K562 (cell line): ENCODE data around the gene PRPS1L1. TPM values are rescaled to one million over a fixed set of nuclear protein-coding genes. Genes with fewer than 3 reads are reported as not detected.

Experiments used
- ATAC-seq: fragments of 200-7000 bp; cut with Tn5 transposase; 3 replicates; pipeline ENCODE4 v1.9.1; 2020; ENCODE audit warnings: moderate library complexity
- BruUV-seq: library from RNA; stranded (reverse); fragments of 400-500 nt; replicated peaks from 2 replicates; lab custom pipeline; 2021; lab: Mats Ljungman, UMichigan
- CTCF ChIA-PET: fragments of 300-600 bp; formaldehyde crosslinking; extraction: SDS; loops from one replicate; lab custom pipeline; 2021; ENCODE audit warnings: low intra/inter-chr PET ratio; lab: Yijun Ruan, JAX
- POLR2A ChIA-PET: fragments of 300-600, 350-650 bp; sonication (Branson Sonifier 250); formaldehyde crosslinking; extraction: SDS; loops from one replicate; lab custom pipeline; 2021; ENCODE audit warnings: antibody characterized with exemption, inconsistent platforms; lab: Yijun Ruan, JAX
- DNase-seq, 4 experiments: peaks; one replicate each; pipeline versions ENCODE4 v3.0.0 to v3.0.0-alpha.2; 2011 to 2018; ENCODE audit warnings: low spot score in 3 of 4, mixed read lengths in 3 of 4; ENCODE audit errors: extremely low read depth in 1 of 4
- FAIRE-seq: peaks from 2 replicates; lab custom pipeline; 2011; peaks lifted over from hg19 to GRCh38; lab: Jason Lieb, UNC
- H2AFZ ChIP-seq: 2 replicates; pipeline ENCODE4 v1.6.0; 2011; ENCODE audit warnings: low read depth, low read length, control low read depth, inconsistent platforms
- H3K27ac ChIP-seq: fragments of 200-600 bp; 3 replicates; pipeline ENCODE4 v1.8.0; 2011; ENCODE audit warnings: low read depth, mild to moderate bottlenecking, control low read depth, inconsistent platforms, low read length, moderate library complexity, mixed read lengths; ENCODE audit errors: extremely low read depth
- H3K27me3 ChIP-seq, 2 experiments: fragments of 300-600 bp in 1 of 2; 2 replicates in 1 of 2; 3 replicates in 1 of 2; pipeline versions ENCODE4 v1.6.0 to v1.8.0; 2011; ENCODE audit warnings: inconsistent platforms in 2 of 2, low read length in 2 of 2, mild to moderate bottlenecking in 1 of 2, mixed read lengths in 1 of 2, moderate library complexity in 1 of 2; ENCODE audit not compliant: control insufficient read depth in 2 of 2, insufficient read depth in 2 of 2
- H3K36me3 ChIP-seq: fragments of 300-600 bp; 3 replicates; pipeline ENCODE4 v1.8.0; 2011; ENCODE audit warnings: mild to moderate bottlenecking, low read length, inconsistent platforms; ENCODE audit not compliant: control insufficient read depth, insufficient read depth
- H3K4me1 ChIP-seq, 2 experiments: fragments of 200-600 bp in 1 of 2; replicated peaks in 1 of 2; 2 replicates in 1 of 2; 3 replicates in 1 of 2; pipeline versions ENCODE4 v1.5.1 to v1.8.0; 2011; ENCODE audit warnings: inconsistent platforms in 2 of 2, low read length in 2 of 2, mild to moderate bottlenecking in 1 of 2, mixed read lengths in 1 of 2, moderate library complexity in 1 of 2; ENCODE audit not compliant: control insufficient read depth in 2 of 2, insufficient read depth in 2 of 2
- H3K4me2 ChIP-seq: 2 replicates; pipeline ENCODE4 v1.6.1; 2011; ENCODE audit warnings: low read length, control low read depth, inconsistent platforms, mixed read lengths; ENCODE audit not compliant: insufficient read depth
- H3K4me3 ChIP-seq: fragments of 200-600 bp; sonication (generic), shearing (Covaris generic); 2 replicates; pipeline ENCODE4 v1.5.1; 2016; ENCODE audit warnings: control low read depth, inconsistent platforms
- H3K79me2 ChIP-seq: fragments of 200-600 bp; 3 replicates; pipeline ENCODE4 v1.8.0; 2011; ENCODE audit warnings: low read length, inconsistent platforms; ENCODE audit not compliant: control insufficient read depth, insufficient read depth
- H3K9ac ChIP-seq, 2 experiments: 2 replicates each; pipeline versions ENCODE4 v1.6.0 to v1.6.1; 2011; ENCODE audit warnings: low read depth in 2 of 2, low read length in 2 of 2, control low read depth in 1 of 2, inconsistent platforms in 1 of 2, mild to moderate bottlenecking in 1 of 2, mixed read lengths in 1 of 2; ENCODE audit not compliant: insufficient read depth in 1 of 2
- H3K9me1 ChIP-seq: one replicate; pipeline ENCODE4 v1.6.0; 2011; ENCODE audit warnings: inconsistent platforms, mild to moderate bottlenecking, low read length, moderate library complexity; ENCODE audit not compliant: control insufficient read depth, insufficient read depth
- H3K9me3 ChIP-seq: replicated peaks from 2 replicates; pipeline ENCODE4 v1.5.1; 2011; ENCODE audit warnings: low read depth, low read length, inconsistent platforms; ENCODE audit not compliant: control insufficient read depth, insufficient read depth
- H4K20me1 ChIP-seq: replicated peaks from 2 replicates; pipeline ENCODE4 v1.6.1; 2011; ENCODE audit warnings: low read length, inconsistent platforms, mixed read lengths; ENCODE audit not compliant: control insufficient read depth, insufficient read depth
- E2F3 ChIP-seq: fragments of 250-450 bp; sonication (Bioruptor Pico); IDR thresholded peaks from 2 replicates; pipeline ENCODE4 v1.4.0; 2020; ENCODE audit warnings: mild to moderate bottlenecking
- SMARCC2 ChIP-seq: fragments of 450-650 bp; IDR thresholded peaks from 2 replicates; pipeline ENCODE4 v1.6.1; 2017; ENCODE audit warnings: antibody characterized with exemption, moderate library complexity, mild to moderate bottlenecking, low read depth
- TSHZ1 ChIP-seq: fragments of 250-450 bp; sonication (Bioruptor Pico); IDR thresholded peaks from 2 replicates; pipeline ENCODE4 v1.4.0; 2020; ENCODE audit warnings: mild to moderate bottlenecking, moderate library complexity
- ZBTB7A ChIP-seq: IDR thresholded peaks from 2 replicates; pipeline ENCODE4 v1.6.1; 2011; ENCODE audit warnings: low read depth, mild to moderate bottlenecking, low read length, moderate library complexity, borderline replicate concordance; ENCODE audit not compliant: control insufficient read depth
- ZNF146 ChIP-seq: IDR thresholded peaks from one replicate; pipeline ENCODE4 v1.6.1; 2018; ENCODE audit warnings: missing compliant biosample characterization; ENCODE audit not compliant: unreplicated experiment
- WGBS: fragments of 100-300 bp; shearing (Covaris generic); methylation state at CpG from one replicate; pipeline ENCODE4 v1.1.6; 2016; ENCODE audit warnings: low coverage, mixed read lengths; ENCODE audit not compliant: insufficient coverage; ENCODE audit errors: missing lambda C conversion rate; 5-methylcytosine and 5-hydroxymethylcytosine counted together
- in situ Hi-C: fragments of 300-500 bp; cut with MboI; formaldehyde crosslinking; loops from 4 replicates; pipeline ENCODE4 v1.15.0; 2018; ENCODE audit warnings: inconsistent platforms, mixed read lengths
- intact Hi-C: fragments of 100-400 bp; cut with micrococcal nuclease; formaldehyde crosslinking; loops from 2 replicates; pipeline ENCODE4 v1.14.2; 2022
- polyA plus RNA-seq, 8 experiments: library from polyadenylated mRNA; depleted of rRNA in 4 of 8; stranded (reverse) in 5 of 8; unstranded in 3 of 8; fragments of >200 nt; fragmentation: Nextera tagmentation in 2 of 8; fragmentation: Illumina TruSeq in 1 of 8; extraction: Ambion mirVana in 2 of 8; extraction: Trizol in 1 of 8; gene quantifications; 2 replicates each; pipeline versions ENCODE4 v1.2.1 to v1.2.3, GENCODE V29; 2011 to 2014; ENCODE audit warnings: inconsistent platforms in 1 of 8, missing spikeins in 1 of 8
- total RNA-seq, 7 experiments: library from RNA; depleted of rRNA in 6 of 7; stranded (reverse); fragments of >200 nt in 6 of 7; fragmentation: Illumina TruSeq in 2 of 7; extraction: Trizol in 2 of 7; gene quantifications; 2 replicates each; pipeline versions ENCODE4 v1.2.1 to v1.2.3, GENCODE V29; 2011 to 2021; ENCODE audit warnings: low replicate concordance in 1 of 7

PRPS1L1 gene
- total and polyA plus RNA-seq, 9 of the 15 experiments (the other 6 are each of a cell fraction or from before 2014, with no cell fraction given) = 0.07 to 0.10 (median 0.08) TPM; not detected in 6

GRCh38 chr7:17988141-17988540 lies 39.5 kb downstream of the PRPS1L1 start:
- TF ChIP-seq E2F3 (CRISPR knock-in tag) (no peak), SMARCC2 (no peak), ZNF146 (CRISPR knock-in tag) (no peak), TSHZ1 (CRISPR knock-in tag) (no peak), ZBTB7A (no peak)
- WGBS = 21% methylated on average over 6 of the region's 6 CpGs
- Histone ChIP-seq H3K9me3 (no peaks in the 10 kb centered on the region), H3K9me1 (no peaks in the 10 kb centered on the region), H3K4me1 (0 out of 5 replicates have a peak, but pooled peaks cover 0 to 4% of the 10 kb centered on the region in 2 experiments), H3K4me2 (no peak overlapping the region), H3K27ac (no peak overlapping the region), H3K79me2 (no peaks in the 10 kb centered on the region), H3K4me3 (no peak overlapping the region), H3K36me3 (no peaks in the 10 kb centered on the region), H3K27me3 (no peaks in the 10 kb centered on the region), H3K9ac (no peak overlapping the region), H4K20me1 (no peaks in the 10 kb centered on the region), H2AFZ (0 out of 2 replicates have a peak overlapping the region, but pooled peaks have one; percentile 39)
- no TSS peak for BruUV-seq
- ATAC-seq (no peak), FAIRE-seq (no peak), DNase-seq (no peak)
- ChIA-PET POLR2A (interaction anchor here (0.5 kb wide), 1 partner anchor 45 kb away, joined by 3 read pairs; no protein-coding TSS in a partner anchor), CTCF (no interaction called here)
- in situ Hi-C loops = no loop called here
- intact Hi-C loops = no loop called here
